GM18909 (cell line): Measurements from ENCODE around the gene HSD17B14.
A peak's percentile ranks its signal among the peaks of the same experiment; 100 is the strongest.
"Not testable (repeated sequence)": the region's sequence is repeated elsewhere in the genome, so short reads cannot be mapped to it uniquely, and the experiment has no call there.

Experiments
- ATAC-seq: cut with Tn5 transposase; IDR thresholded peaks from one replicate; pipeline ENCODE4 v1.9.1; 2021; ENCODE audit warnings: mild to moderate bottlenecking; ENCODE audit not compliant: unreplicated experiment, poor library complexity

Gene HSD17B14

DNA sequence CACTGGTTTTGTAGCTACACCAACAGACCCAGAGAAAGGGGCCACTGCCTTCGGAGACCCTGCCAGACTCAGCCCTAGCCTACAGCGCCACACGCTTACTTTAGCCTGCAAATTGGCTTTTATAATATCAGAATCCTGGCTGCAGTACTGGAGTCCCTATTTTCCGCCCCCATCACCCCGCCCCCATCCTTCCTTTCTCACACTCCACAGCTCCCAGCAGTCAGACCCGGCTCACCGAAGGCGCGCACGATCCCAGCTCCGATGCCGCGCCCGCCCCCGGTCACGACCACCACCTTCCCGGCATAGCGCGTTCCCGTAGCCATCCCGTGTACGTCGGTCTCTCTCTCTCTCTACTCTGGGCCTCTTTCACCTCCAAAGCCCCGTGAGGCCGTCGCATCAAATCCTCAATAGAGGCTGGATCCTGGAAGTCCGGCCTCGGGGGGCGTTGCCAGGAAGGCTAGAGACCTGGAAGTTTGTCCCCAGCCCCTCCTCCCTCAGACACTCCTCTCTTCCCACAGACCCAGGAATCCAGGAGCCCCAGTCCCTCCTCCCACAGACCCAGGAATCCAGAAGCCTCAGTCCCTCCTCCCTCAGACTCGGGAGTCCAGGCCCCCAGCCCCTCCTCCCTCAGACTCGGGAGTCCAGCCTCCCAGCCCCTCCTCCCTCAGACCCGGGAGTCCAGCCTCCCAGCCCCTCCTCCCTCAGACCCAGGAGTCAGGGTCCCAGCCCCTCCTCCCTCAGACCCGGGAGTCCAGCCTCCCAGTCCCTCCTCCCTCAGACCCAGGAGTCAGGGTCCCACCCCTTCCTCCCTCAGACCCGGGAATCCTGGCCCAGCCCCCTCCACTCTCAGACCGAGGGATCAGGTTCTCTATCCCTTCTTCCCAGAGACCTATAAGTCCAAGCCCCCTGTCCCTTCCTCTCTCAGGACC is at the start of gene HSD17B14:
Gene HSD17B14 (minus strand): TSS at position 403 of the 929 bp plus-strand sequence. CDS start 80 bp downstream, at position 323.
- peak; percentile 16 for ATAC-seq

DNA sequence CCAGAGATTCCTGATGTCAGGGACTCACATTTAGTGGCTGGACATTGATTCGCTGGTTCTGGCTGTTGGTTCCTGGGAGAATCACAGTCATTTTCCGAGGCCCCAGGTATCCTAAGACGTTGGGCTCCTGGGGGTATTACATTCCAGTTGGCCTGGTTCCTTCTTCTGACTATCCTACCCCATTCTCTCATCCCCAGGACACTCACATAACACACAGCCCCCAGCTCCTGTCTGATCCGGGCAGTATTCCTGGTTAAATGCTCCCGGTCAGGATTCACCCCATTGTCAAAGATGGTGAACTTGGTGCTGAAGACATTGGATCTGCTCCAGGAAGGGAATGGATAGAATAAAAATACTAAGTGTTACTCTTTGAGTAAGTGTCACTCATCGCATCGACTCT is 47.4 kb upstream of the HSD17B14 start:
- no peak for ATAC-seq

DNA sequence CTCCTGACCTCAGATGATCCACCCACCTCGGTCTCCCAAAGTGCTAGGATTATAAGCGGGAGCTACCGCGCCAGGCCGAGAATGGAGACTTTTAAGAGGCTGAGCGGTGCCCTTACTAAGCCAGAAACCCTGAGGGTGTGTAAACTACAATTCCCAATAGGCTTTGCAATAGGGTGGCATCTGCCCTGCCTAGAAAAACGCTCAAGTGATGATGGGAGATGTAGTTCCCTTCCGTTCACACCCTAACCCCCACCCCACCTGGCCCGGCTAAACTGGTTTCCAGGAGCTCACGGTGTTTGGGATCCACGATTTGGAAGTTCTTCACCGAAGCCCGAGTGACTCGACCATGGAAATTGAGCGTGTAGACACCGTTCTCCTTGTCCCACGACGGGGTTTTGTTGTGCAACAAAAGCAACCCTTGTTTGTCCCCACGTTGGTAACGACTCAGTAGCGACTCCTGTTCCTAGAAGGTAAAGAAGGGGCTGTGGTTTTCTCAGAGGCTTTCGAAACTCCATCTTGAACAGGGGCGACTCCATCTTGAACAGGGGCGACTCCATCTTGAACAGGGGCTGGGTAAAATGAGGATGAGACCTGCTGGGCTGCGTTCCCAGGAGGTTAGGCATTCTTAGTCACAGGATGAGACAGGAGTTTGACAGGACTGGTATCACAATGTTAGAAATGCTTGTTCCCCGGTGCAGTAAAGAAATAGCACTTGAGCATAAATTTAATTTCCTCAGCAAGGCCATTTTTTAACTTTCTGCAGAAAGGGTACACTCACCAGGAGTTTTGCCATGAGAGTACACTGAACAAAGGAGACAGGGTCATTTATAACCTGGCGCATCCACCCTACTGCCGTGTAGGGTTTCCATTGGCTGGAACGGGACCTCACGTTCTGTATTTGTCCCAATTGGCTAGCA is 45.7 kb upstream of the HSD17B14 start:
- no peak for ATAC-seq

DNA sequence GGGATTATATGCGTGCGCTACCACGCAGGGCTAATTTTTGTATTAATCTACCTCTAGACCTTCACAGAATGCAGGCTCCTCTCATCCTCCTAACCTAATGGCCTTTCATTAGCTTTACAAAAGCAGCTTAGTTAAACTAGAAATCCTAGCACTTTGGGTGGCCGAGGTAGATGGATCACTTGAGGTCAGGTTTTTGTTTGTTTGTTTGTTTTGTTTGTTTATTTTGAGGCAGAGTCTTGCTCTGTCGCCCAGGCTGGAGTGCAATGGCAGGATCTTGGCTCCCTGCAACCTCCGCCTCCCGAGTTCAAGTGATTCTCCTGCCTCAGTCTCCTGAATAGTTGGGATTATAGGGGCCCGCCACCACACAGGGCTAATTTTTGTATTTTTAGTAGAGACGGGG is 43.4 kb upstream of the HSD17B14 start:
- ATAC-seq = not testable (repeated sequence)

DNA sequence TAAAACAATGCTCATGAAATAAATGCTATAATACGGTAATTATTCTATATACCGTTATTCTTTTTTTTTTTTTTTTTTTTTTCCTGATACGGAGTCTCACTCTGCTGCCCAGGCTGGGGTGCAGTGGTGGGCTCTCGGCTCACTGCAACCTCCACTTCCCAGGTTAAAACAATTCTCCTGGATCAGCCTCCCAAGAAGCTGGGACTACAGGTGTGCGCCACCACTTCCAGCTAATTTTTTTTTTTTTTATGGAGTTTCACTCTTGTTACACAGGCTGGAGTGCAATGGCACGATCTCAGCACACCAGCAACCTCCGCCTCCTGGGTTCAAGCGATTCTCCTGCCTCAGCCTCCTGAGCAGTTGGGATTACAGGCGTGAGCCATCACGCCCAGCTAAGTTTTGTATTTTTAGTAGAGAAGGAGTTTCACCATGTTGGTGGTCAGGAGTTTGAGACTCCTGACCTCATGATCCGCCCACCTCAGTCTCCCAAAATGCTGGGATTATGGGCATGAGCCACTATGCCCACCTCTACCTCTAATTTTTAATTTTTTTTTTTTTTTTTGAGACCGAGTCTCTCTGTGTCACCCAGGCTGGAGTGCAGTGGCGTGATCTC is 42.8 kb upstream of the HSD17B14 start:
- ATAC-seq = no peak

DNA sequence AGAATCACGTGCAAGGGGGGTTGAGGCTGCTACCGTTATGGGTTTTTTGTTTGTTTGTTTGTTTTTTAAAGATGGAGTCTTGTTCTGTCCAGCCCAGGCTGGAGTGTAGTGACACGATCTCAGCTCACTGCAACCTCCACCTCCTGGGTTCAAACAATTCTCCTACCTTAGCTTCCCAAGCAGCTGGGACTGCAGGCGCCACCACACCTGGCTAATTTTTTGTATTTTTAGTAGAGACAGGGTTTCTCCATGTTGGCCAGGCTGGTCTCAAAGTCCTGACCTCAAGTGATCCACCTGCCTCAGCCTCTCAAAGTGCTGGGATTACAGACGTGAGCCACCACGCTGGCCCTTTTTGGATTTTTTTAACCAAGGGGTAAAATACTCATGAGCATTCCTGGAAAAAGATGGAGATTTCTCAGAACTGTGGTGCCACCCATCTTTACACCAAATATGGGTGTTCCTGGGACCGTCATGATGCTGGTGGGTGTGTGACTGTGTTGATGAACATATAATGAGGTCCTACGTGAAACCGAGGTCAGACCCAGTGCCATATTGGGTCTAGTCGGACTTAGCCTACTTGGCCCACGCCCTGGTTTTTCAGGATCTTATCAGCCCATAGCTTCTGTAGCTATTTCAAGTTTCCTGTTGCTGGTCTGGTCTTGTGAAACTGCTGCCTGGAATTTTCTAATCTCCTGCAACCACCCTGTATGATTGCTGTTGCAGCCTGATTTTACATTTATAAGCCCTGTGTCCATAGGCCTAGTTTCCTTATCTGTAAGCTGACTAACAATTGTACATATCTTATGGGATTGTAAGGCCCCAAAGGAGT is 42.1 kb upstream of the HSD17B14 start:
- ATAC-seq = no peak

DNA sequence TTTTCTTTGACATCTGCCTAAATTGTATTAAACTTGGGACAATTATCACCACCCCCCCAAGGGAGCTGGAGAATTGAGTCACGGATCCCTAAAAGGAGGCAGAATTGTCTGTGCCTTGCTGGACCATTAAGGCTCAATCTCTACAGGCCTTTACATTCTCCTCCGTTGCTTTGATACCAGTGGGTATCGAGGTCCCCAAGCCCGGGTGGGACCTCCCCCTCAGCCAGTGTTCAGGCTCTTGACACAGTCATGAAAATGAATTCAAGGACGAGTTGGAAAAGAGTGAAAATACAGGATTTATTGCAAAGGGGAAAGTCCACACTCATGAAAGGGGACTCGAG is 41.5 kb upstream of the HSD17B14 start:
- ATAC-seq = no peak

DNA sequence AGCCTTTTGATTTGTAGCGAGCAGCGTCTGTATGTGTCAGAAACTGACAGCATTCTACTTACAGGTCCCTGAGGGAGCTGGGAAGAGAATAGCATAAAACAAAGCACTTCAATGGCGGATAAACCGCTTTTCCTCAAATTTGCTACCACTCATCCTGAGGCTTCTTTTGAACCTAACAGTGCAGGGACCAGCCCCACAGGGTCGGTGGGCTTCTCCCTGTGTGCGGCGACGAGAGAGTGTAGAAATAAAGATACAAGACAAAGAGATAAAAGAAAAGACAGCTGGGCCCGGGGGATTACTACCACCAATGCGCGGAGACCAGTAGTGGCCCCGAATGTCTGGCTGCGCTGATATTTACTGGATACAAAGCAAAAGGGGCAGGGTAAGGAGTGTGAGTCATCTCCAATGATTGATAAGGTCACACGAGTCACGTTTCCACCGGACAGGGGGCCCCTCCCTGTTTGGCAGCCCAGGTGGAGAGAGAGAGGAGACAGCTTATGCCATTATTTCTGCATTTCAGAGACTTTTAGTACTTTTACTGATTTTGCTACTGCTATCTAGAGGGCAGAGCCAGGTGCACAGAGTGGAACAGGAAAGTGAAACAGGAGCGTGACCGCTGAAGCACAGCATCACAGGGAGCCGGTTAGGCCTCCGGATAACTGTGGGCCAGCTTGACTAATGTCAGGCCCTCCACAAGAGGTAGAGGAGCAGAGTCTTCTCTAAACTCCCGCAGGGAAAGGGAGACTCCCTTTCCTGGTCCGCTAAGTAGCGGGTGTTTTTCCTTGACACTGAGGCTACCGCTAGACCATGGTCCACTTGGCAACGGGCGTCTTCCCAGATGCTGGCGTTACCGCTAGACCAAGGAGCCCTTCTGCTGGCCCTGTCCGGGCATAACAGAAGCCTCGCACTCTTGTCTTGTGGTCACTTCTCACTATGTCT is 40.0 kb upstream of the HSD17B14 start:
- ATAC-seq = not testable (repeated sequence)

DNA sequence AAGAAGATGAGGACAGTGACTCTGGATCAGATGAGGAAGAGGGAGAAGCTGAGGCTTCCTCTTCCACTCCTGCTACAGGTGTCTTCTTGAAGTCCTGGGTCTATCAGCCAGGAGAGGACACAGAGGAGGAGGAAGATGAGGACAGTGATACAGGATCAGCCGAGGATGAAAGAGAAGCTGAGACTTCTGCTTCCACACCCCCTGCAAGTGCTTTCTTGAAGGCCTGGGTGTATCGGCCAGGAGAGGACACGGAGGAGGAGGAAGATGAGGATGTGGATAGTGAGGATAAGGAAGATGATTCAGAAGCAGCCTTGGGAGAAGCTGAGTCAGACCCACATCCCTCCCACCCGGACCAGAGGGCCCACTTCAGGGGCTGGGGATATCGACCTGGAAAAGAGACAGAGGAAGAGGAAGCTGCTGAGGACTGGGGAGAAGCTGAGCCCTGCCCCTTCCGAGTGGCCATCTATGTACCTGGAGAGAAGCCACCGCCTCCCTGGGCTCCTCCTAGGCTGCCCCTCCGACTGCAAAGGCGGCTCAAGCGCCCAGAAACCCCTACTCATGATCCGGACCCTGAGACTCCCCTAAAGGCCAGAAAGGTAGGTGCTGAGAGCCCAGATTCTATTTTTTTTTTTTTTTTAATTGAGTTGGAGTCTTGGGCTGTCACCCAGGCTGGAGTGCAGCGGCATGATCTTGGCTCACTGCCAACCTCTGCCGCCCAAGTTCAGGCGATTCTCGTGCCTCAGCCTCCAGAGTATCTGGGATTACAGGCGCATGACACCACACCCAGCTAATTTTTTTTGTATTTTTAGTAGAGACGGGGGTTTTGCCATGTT is 38.2 kb upstream of the HSD17B14 start:
- no peak for ATAC-seq

DNA sequence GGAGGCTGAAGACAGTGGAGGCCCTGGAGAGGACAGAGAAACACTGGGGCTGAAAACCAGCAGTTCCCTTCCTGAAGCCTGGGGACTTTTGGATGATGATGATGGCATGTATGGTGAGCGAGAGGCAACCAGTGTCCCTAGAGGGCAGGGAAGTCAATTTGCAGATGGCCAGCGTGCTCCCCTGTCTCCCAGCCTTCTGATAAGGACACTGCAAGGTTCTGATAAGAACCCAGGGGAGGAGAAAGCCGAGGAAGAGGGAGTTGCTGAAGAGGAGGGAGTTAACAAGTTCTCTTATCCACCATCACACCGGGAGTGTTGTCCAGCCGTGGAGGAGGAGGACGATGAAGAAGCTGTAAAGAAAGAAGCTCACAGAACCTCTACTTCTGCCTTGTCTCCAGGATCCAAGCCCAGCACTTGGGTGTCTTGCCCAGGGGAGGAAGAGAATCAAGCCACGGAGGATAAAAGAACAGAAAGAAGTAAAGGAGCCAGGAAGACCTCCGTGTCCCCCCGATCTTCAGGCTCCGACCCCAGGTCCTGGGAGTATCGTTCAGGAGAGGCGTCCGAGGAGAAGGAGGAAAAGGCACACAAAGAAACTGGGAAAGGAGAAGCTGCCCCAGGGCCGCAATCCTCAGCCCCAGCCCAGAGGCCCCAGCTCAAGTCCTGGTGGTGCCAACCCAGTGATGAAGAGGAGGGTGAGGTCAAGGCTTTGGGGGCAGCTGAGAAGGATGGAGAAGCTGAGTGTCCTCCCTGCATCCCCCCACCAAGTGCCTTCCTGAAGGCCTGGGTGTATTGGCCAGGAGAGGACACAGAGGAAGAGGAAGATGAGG is 37.4 kb upstream of the HSD17B14 start:
- ATAC-seq = no peak

DNA sequence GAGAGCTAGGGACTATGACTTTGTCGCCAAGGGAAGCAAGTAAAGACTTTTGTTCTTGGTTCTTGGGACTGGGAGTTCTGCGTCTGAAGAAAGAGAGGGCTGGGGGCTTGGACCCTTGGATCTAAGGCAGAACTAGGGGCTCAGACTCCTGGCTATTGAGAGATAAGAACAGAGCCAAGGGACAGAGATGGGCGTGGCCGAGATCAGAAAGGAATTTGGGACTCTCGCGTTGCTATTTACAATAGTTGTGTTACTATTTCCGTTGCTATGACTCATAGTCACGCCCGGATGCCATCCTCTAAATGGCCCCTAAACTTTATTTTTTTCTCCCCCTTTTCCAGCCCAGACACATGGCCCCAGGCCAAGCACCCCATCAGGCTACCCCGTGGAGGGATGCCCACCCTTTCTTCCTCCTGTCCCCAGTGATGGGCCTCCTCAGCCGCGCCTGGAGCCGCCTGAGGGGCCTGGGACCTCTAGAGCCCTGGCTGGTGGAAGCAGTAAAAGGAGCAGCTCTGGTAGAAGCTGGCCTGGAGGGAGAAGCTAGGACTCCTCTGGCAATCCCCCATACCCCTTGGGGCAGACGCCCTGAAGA is 36.7 kb upstream of the HSD17B14 start:
- ATAC-seq = peak; percentile 26

DNA sequence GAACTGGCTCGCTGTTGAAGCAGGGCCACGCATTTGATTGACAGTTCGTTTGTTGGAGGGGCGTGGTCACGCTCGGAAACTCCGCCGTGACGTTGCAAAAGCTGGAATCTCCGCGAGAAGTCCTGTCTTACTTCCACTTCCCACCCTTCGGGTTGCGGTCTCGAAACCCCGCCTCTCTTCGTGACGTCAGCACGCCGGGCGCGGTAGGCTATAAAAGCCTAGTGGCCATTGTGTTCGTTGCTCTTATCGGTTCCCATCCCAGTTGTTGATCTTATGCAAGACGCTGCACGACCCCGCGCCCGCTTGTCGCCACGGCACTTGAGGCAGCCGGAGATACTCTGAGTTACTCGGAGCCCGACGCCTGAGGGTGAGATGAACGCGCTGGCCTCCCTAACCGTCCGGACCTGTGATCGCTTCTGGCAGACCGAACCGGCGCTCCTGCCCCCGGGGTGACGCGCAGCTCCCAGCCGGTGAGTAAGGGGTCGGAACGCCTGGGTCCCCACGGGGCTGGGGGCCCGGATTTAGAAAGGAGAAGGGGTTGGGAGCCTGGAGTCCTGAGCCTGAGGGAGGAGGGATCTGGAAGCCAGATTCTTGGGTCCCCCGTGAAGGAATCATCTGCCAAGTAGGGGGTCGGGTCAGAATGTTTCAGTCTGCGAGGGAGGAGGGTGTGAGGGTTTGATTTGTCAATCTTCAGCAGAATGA is 36.0 kb upstream of the HSD17B14 start, which contains the start of gene PPP1R15A:
Gene PPP1R15A (plus strand): TSS at position 240 of the 702 bp plus-strand sequence. CDS start 813 bp downstream, outside the sequence.
- ATAC-seq = peak; percentile 65

DNA sequence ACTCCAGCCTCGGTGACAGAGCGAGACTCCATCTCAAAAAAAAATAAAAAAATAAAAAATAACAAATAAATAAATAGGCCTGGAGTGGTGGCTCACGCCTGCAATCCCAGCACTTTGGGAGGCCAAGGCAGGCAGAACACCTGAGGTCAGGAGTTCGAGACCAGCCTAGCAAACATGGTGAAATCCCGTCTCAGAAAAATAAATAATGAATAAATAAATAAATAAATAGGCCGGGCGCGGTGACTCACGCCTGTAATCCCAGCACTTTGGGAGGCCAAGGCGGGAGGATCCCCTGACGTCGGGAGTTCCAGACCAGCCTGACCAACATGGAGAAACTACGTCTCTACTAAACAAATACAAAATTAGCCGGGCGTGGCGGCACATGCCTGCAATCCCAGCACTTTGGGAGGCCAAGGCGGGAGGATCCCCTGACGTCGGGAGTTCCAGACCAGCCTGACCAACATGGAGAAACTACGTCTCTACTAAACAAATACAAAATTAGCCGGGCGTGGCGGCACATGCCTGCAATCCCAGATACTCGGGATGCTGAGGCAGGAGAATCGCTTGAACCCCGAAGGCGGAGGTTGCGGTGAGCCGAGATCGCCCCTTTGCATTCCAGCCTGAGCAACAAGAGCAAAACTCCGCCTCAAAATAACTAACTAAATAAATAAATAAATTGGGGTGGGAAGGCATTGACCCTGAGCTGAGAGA is 35.3 kb upstream of the HSD17B14 start:
- ATAC-seq = not testable (repeated sequence)

DNA sequence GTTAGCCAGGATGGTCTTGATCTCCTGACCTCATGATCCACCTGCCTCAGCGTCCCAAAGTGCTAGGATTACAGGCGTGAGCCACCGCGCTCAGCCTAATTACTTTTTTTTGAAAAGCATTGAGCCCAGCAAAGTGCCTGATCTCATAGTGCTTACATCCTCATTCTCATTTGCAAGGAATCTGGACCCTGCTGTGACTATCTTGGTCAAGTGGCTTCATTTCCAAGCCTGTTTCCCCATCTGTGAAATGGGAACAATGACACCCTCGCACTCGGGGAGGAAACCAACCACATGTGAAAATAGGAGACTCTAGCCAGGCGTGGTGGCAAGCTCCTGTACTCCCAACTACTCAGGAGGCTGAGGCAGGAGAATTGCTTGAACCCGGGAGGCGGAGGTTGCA is 33.8 kb upstream of the HSD17B14 start:
- ATAC-seq = no peak

DNA sequence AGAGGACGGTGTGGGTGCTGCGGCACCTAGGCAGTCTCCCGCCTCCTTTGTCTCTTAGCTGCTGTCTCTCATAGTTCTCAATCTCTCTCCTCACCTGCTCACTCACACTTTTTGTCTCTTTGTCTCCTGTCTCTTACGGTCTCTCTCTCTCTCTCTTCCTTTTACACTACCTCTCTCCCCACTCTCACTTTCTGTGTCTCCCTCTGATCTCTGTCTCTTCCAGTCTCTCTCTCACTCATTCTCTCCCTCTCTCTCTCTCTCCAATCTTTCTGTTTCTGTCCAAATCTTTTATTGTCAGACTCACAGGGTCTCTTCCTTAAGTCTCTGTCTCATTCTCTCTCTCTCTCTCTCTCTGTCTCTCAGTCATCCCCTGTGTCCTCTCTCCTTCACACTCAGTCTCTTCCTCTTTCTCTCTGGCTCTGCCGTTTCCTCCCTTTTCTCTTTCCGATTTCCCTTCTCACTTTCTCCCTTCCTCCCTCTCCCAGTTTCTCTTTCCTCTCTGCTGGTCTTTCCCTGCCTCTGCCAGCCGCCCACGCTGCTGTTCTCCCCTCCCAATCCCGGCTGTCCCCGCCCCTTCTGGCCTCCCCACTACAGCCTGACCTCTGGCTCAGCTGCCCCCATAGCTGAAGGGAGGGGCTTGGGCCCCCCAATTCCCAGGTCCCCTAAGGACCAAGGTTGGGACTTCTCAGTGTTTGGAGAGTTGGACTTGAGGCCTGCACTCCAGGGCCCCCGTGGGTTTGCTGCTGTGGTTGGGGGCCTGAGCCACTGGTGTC is 32.0 kb upstream of the HSD17B14 start, which contains the start of gene PLEKHA4:
Gene PLEKHA4 (minus strand): TSS at position 504 of the 773 bp plus-strand sequence. CDS start 997 bp downstream, outside the sequence.
- no peak for ATAC-seq
